ENCODE measurements around the gene ULK2. TPM values are rescaled to one million over a fixed set of nuclear protein-coding genes. Genes with fewer than 3 reads are reported as not detected.

Gene ULK2
- total and polyA plus RNA-seq, 10 of the 15 experiments (the other 5 are each of a cell fraction or from before 2014, with no cell fraction given) = 0.29 to 5.3 (median 1.6) TPM

- no peaks in the 10 kb centered on the region for H3K27me3 ChIP-seq (replicated peaks in 1 of 2; ENCODE audit: control insufficient read depth in 2 of 2, insufficient read depth in 2 of 2, low read length in 1 of 2)
- no peaks in the 10 kb centered on the region for H3K9me3 ChIP-seq (replicated peaks; ENCODE audit: control insufficient read depth, insufficient read depth, low read length)
- CTCF ChIA-PET = no interaction called here
- no peak overlapping the region for H3K27ac ChIP-seq (ENCODE audit: control insufficient read depth, insufficient read depth)
- intact Hi-C loops (cut with micrococcal nuclease; ENCODE audit: unreplicated experiment) = no loop called here
- no peak for ATAC-seq
- no peaks in the 10 kb centered on the region for H3K36me3 ChIP-seq (ENCODE audit: control insufficient read depth in 2 of 2, insufficient read depth in 2 of 2, low read length in 1 of 2)
- H3K4me2 ChIP-seq (ENCODE audit: control insufficient read depth, insufficient read depth) = no peak overlapping the region
- POLR2A ChIA-PET = no interaction called here
- no peak overlapping the region for H3K4me3 ChIP-seq
- no peak for FAIRE-seq
- H2AFZ ChIP-seq (ENCODE audit: control insufficient read depth, low read depth, low read length) = no peak overlapping the region
- RAD21 ChIA-PET (ENCODE audit: unreplicated experiment) = no interaction called here
- in situ Hi-C loops (cut with MboI) = no loop called here
- no peaks in the 10 kb centered on the region for H3K79me2 ChIP-seq (ENCODE audit: control insufficient read depth, insufficient read depth, low read length)
- DNase-seq (ENCODE audit: low read depth, low spot score) = no peak
- H3K9ac ChIP-seq (ENCODE audit: control insufficient read depth, insufficient read depth, low read length) = no peak overlapping the region
- WGBS (ENCODE audit: insufficient coverage, insufficient replicate concordance, low lambda C conversion rate, missing lambda C conversion rate) = 69% methylated on average over 9 of the region's 9 CpGs
- SMC1A ChIA-PET (ENCODE audit: uncharacterized antibody, unreplicated experiment) = no interaction called here
- H3K4me1 ChIP-seq (ENCODE audit: control insufficient read depth, insufficient read depth, low read length) = no peaks in the 10 kb centered on the region
- no TSS peak for BruUV-seq (replicated peaks)
- TF ChIP-seq ZNF384 (IDR thresholded peaks at IDR 0.05; ENCODE audit: borderline replicate concordance, low read depth, low read length) = no peak
- no peak for TF ChIP-seq SMAD1 (IDR thresholded peaks at IDR 0.05; ENCODE audit: low read depth, partially characterized antibody)
- TF ChIP-seq SMAD5 (IDR thresholded peaks at IDR 0.05; ENCODE audit: low read depth) = no peak
- no peak for TF ChIP-seq MAX (IDR thresholded peaks at IDR 0.05; ENCODE audit: low read depth, low read length)
- no peak for TF ChIP-seq GATAD2B (conservative IDR thresholded peaks at IDR 0.05; ENCODE audit: low read depth)
- no peaks in the 10 kb centered on the region for H4K20me1 ChIP-seq (ENCODE audit: control insufficient read depth, insufficient read depth)
These were observed 129.0 kb downstream of the ULK2 start for GRCh38 chr17:19738757-19739156.

GRCh38 chr17:19738073-19738449, 129.7 kb downstream of the ULK2 start:
- ChIA-PET RAD21 (ENCODE audit: unreplicated experiment) (no interaction called here), CTCF (no interaction called here), POLR2A (no interaction called here), SMC1A (ENCODE audit: uncharacterized antibody, unreplicated experiment) (no interaction called here)
- TF ChIP-seq IRF4 (IDR thresholded peaks at IDR 0.05; ENCODE audit: low read depth, low read length) = no peak
- TF ChIP-seq GABPA (IDR thresholded peaks at IDR 0.05; ENCODE audit: low read depth) = no peak
- TF ChIP-seq ATF7 (IDR thresholded peaks at IDR 0.05; ENCODE audit: low read depth) = no peak
- TF ChIP-seq DPF2 (IDR thresholded peaks at IDR 0.05) = no peak
- no peak for TF ChIP-seq MAX (IDR thresholded peaks at IDR 0.05; ENCODE audit: low read depth, low read length)
- TF ChIP-seq CTCF (IDR thresholded peaks at IDR 0.05 in 2 of 3, conservative IDR thresholded peaks at IDR 0.05 in 1 of 3; ENCODE audit: control insufficient read depth in 2 of 3, extremely low read depth in 1 of 3, insufficient read depth in 1 of 3, low read depth in 3 of 3, low read length in 3 of 3) = no peak
- TF ChIP-seq YY1 (IDR thresholded peaks at IDR 0.05; ENCODE audit: low read depth, low read length) = no peak
- TF ChIP-seq USF2 (IDR thresholded peaks at IDR 0.05; ENCODE audit: borderline replicate concordance, low read depth, low read length) = no peak
- no peak for TF ChIP-seq JUND (IDR thresholded peaks at IDR 0.05; ENCODE audit: low read depth, low read length)
- Histone ChIP-seq H3K9me3 (replicated peaks; ENCODE audit: control insufficient read depth, insufficient read depth, low read length) (no peaks in the 10 kb centered on the region), H3K27ac (ENCODE audit: control insufficient read depth, insufficient read depth) (no peak overlapping the region), H2AFZ (ENCODE audit: control insufficient read depth, low read depth, low read length) (no peak overlapping the region), H3K4me2 (ENCODE audit: control insufficient read depth, insufficient read depth) (no peak overlapping the region), H3K4me1 (ENCODE audit: control insufficient read depth, insufficient read depth, low read length) (no peaks in the 10 kb centered on the region), H3K36me3 (ENCODE audit: control insufficient read depth in 2 of 2, insufficient read depth in 2 of 2, low read length in 1 of 2) (no peaks in the 10 kb centered on the region), H3K27me3 (replicated peaks in 1 of 2; ENCODE audit: control insufficient read depth in 2 of 2, insufficient read depth in 2 of 2, low read length in 1 of 2) (no peaks in the 10 kb centered on the region), H3K9ac (ENCODE audit: control insufficient read depth, insufficient read depth, low read length) (no peak overlapping the region), H4K20me1 (ENCODE audit: control insufficient read depth, insufficient read depth) (no peaks in the 10 kb centered on the region), H3K4me3 (no peak overlapping the region), H3K79me2 (ENCODE audit: control insufficient read depth, insufficient read depth, low read length) (no peaks in the 10 kb centered on the region)
- intact Hi-C loops (cut with micrococcal nuclease; ENCODE audit: unreplicated experiment) = no loop called here
- no peak for DNase-seq (ENCODE audit: low read depth, low spot score)
- no peak for ATAC-seq
- in situ Hi-C loops (cut with MboI) = no loop called here
- no peak for FAIRE-seq
- BruUV-seq (replicated peaks) = no TSS peak
- WGBS (ENCODE audit: insufficient coverage, insufficient replicate concordance, low lambda C conversion rate, missing lambda C conversion rate) = 59% methylated on average over 14 of the region's 14 CpGs
